HepG2 (cell line): ENCODE results near the gene TMEM260. TPM values are rescaled to one million over a fixed set of nuclear protein-coding genes. Genes with fewer than 3 reads are reported as not detected.

Experiments used
- ATF1 ChIP-seq: IDR thresholded peaks from 2 replicates; pipeline ENCODE4 v1.6.1; 2016; ENCODE audit warnings: mild to moderate bottlenecking, control low read depth
- MIXL1 ChIP-seq: IDR thresholded peaks from 2 replicates; pipeline ENCODE4 v1.6.1; 2016
- MLLT10 ChIP-seq: sonication (generic); formaldehyde crosslinking; IDR thresholded peaks from 2 replicates; pipeline ENCODE4 v1.4.0; 2020; ENCODE audit warnings: missing genetic modification reagents
- NBN ChIP-seq: fragments of 450-650 bp; conservative IDR thresholded peaks from 2 replicates; pipeline ENCODE4 v1.6.1; 2017
- PCBP1 ChIP-seq: fragments of 200-400 bp; formaldehyde crosslinking; IDR thresholded peaks from 2 replicates; pipeline ENCODE4 v1.6.1; 2017; ENCODE audit warnings: mild to moderate bottlenecking, low read depth, low read length, borderline replicate concordance
- PITX1 ChIP-seq: sonication (generic); formaldehyde crosslinking; IDR thresholded peaks from 2 replicates; pipeline ENCODE4 v1.5.1; 2020; ENCODE audit warnings: mild to moderate bottlenecking, missing genetic modification reagents
- POGZ ChIP-seq: sonication (generic); formaldehyde crosslinking; IDR thresholded peaks from 2 replicates; pipeline ENCODE4 v1.4.0; 2020; ENCODE audit warnings: mild to moderate bottlenecking, missing genetic modification reagents
- POLR2AphosphoS5 ChIP-seq: IDR thresholded peaks from 2 replicates; pipeline ENCODE4 v1.6.1; 2012; ENCODE audit warnings: low read depth, low read length
- RELA ChIP-seq: sonication (generic); formaldehyde crosslinking; IDR thresholded peaks from 2 replicates; pipeline ENCODE4 v1.4.0; 2020; ENCODE audit warnings: missing genetic modification reagents
- THYN1 ChIP-seq: sonication (generic); formaldehyde crosslinking; IDR thresholded peaks from 2 replicates; pipeline ENCODE4 v1.8.1; 2023; ENCODE audit warnings: low read depth, mild to moderate bottlenecking, moderate library complexity, missing genetic modification reagents, borderline replicate concordance
- U2AF1 ChIP-seq: fragments of 200-400 bp; formaldehyde crosslinking; optimal IDR thresholded peaks from 2 replicates; pipeline ENCODE3; 2017; ENCODE audit warnings: mild to moderate bottlenecking, low read depth, low read length
- ZNF251 ChIP-seq: sonication (generic); formaldehyde crosslinking; IDR thresholded peaks from 2 replicates; pipeline ENCODE4 v1.9.0; 2021; ENCODE audit warnings: mild to moderate bottlenecking, missing genetic modification reagents
- ZNF468 ChIP-seq: sonication (generic); formaldehyde crosslinking; IDR thresholded peaks from 2 replicates; pipeline ENCODE4 v1.8.0; 2022; ENCODE audit warnings: mild to moderate bottlenecking, moderate library complexity, missing genetic modification reagents
- ZNF619 ChIP-seq: sonication (generic); formaldehyde crosslinking; IDR thresholded peaks from 2 replicates; pipeline ENCODE4 v1.4.0; 2020; ENCODE audit warnings: mild to moderate bottlenecking, missing genetic modification reagents
- ZNF816 ChIP-seq: sonication (generic); formaldehyde crosslinking; IDR thresholded peaks from 2 replicates; pipeline ENCODE4 v1.8.0; 2022; ENCODE audit warnings: missing genetic modification reagents, mild to moderate bottlenecking, borderline replicate concordance
- polyA plus RNA-seq, 8 experiments: library from polyadenylated mRNA; depleted of rRNA in 3 of 8; stranded (reverse) in 7 of 8; unstranded in 1 of 8; fragments of >200 nt; fragmentation: Illumina TruSeq in 4 of 8; extraction: Trizol in 4 of 8; gene quantifications; 2 replicates each; pipeline versions ENCODE4 v1.2.1 to v1.2.3, GENCODE V29; 2011 to 2016; ENCODE audit warnings: low read depth in 4 of 8, missing spikeins in 1 of 8, mixed read lengths in 1 of 8; ENCODE audit not compliant: insufficient read depth in 1 of 8
- total RNA-seq, 5 experiments: library from RNA; depleted of rRNA; stranded (reverse); fragments of >200 nt; fragmentation: Illumina TruSeq; extraction: Trizol; gene quantifications; 2 replicates each; pipeline ENCODE4 v1.2.3, GENCODE V29; 2016; ENCODE audit warnings: low read depth in 1 of 5
- TF ChIP-seq, protein P1 (sequence below): sonication (generic); formaldehyde crosslinking; IDR thresholded peaks from 2 replicates; pipeline ENCODE4 v1.4.0; 2020; ENCODE audit warnings: missing genetic modification reagents, borderline replicate concordance
- TF ChIP-seq, protein P2 (sequence below): sonication (generic); formaldehyde crosslinking; IDR thresholded peaks from 2 replicates; pipeline ENCODE4 v1.5.1; 2020; ENCODE audit warnings: missing genetic modification reagents, mild to moderate bottlenecking, borderline replicate concordance
- TF ChIP-seq, protein P3 (sequence below): IDR thresholded peaks from 2 replicates; pipeline ENCODE4 v1.6.1; 2016; ENCODE audit warnings: low read depth, borderline replicate concordance
- TF ChIP-seq, protein P4 (sequence below): sonication (generic); formaldehyde crosslinking; IDR thresholded peaks from 2 replicates; pipeline ENCODE4 v1.4.0; 2020; ENCODE audit warnings: missing genetic modification reagents, mild to moderate bottlenecking, borderline replicate concordance
- TF ChIP-seq, protein P5 (sequence below): sonication (generic); formaldehyde crosslinking; IDR thresholded peaks from 2 replicates; pipeline ENCODE4 v1.8.1; 2023; ENCODE audit warnings: missing genetic modification reagents, mild to moderate bottlenecking, borderline replicate concordance

The TMEM260 gene
- total and polyA plus RNA-seq, 2 of the 13 experiments (the other 11 are each of a cell fraction or from before 2014, with no cell fraction given) = 7.7 to 9.3 TPM

DNA sequence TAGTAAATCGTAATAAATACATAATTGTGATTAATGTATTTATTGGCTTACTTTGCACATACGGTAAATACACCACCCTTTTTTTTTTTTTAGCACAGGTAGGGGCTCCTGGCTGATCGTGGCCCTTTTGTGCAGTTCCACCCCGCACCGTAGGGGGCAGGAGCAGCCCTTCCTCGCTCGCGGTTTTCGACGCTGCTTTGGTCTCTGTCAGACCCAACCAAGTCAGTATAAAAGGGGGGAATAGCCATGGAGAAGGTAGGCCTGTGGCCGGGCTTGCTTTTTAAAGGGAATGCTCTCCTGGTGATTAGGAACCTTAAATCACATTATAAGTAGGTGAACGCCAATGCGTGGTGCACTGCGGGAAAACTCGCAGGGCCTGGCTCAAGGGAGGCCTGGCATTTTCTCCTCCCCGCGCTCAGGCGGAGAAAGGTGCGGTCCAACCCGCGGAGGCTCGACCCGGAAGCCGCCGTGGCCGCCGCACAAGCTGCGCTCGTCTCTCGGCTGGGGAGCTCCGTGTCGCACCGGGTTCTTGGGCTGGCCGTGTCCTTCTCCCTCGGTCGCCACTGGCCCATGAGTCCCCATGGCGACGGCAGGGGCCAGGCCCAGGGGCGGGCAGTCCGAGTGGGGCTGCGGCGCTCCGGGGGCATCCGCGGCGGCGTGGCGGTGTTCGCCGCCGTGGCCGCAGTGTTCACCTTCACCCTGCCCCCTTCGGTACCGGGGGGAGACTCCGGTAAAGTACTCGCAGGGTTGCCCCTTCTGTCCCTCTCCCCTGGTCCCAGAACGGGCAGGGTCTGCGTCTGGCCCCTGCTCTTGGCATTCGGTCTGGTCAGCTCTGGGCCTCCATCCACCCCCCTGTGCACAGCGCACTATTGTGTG, at the start of gene TMEM260 (continued):
- TF ChIP-seq, protein P1, sequence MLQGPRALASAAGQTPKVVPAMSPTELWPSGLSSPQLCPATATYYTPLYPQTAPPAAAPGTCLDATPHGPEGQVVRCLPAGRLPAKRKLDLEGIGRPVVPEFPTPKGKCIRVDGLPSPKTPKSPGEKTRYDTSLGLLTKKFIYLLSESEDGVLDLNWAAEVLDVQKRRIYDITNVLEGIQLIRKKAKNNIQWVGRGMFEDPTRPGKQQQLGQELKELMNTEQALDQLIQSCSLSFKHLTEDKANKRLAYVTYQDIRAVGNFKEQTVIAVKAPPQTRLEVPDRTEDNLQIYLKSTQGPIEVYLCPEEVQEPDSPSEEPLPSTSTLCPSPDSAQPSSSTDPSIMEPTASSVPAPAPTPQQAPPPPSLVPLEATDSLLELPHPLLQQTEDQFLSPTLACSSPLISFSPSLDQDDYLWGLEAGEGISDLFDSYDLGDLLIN (CRISPR knock-in tag) = no peak
- peak; percentile 48; the same call in 1 of the 2 replicates for TF ChIP-seq ZNF251
- 0 out of 2 replicates have a peak, but pooled peaks have one; percentile 33 for TF ChIP-seq PITX1 (CRISPR knock-in tag)
- no peak for TF ChIP-seq ZNF468 (CRISPR knock-in tag)
- 0 out of 2 replicates have a peak, but pooled peaks have one; percentile 35 for TF ChIP-seq ATF1
- TF ChIP-seq THYN1 (CRISPR knock-in tag) = no peak
- TF ChIP-seq, protein P2, sequence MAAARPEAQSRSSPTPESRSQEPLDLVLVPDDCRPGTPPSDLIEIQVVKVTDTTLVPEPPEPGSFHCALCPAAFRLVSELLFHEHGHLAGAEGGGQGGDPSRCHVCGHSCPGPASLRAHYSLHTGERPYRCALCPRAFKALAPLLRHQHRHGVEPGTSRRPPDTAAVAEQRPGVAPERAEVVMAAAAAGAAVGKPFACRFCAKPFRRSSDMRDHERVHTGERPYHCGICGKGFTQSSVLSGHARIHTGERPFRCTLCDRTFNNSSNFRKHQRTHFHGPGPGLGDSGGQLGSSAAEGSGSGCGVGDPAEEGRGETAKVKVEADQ (CRISPR knock-in tag) = peak; percentile 84; the same call in 1 of the 2 replicates
- TF ChIP-seq POLR2AphosphoS5 = peak; percentile 93
- no peak for TF ChIP-seq NBN
- 0 out of 2 replicates have a peak, but pooled peaks have one; percentile 35 for TF ChIP-seq MIXL1 (CRISPR knock-in tag)
- no peak for TF ChIP-seq RELA (CRISPR knock-in tag)
- TF ChIP-seq, protein P3, sequence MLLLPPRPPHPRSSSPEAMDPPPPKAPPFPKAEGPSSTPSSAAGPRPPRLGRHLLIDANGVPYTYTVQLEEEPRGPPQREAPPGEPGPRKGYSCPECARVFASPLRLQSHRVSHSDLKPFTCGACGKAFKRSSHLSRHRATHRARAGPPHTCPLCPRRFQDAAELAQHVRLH = 0 out of 2 replicates have a peak, but pooled peaks have one; percentile 42
- TF ChIP-seq, protein P4, sequence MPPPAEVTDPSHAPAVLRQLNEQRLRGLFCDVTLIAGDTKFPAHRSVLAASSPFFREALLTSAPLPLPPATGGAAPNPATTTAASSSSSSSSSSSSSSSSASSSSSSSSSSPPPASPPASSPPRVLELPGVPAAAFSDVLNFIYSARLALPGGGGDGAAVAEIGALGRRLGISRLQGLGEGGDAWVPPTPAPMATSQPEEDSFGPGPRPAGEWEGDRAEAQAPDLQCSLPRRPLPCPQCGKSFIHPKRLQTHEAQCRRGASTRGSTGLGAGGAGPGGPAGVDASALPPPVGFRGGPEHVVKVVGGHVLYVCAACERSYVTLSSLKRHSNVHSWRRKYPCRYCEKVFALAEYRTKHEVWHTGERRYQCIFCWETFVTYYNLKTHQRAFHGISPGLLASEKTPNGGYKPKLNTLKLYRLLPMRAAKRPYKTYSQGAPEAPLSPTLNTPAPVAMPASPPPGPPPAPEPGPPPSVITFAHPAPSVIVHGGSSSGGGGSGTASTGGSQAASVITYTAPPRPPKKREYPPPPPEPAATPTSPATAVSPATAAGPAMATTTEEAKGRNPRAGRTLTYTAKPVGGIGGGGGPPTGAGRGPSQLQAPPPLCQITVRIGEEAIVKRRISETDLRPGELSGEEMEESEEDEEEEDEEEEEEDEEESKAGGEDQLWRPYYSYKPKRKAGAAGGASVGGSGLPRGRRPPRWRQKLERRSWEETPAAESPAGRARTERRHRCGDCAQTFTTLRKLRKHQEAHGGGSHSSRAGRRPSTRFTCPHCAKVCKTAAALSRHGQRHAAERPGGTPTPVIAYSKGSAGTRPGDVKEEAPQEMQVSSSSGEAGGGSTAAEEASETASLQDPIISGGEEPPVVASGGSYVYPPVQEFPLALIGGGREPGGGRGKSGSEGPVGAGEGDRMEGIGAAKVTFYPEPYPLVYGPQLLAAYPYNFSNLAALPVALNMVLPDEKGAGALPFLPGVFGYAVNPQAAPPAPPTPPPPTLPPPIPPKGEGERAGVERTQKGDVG (CRISPR knock-in tag) = no peak
- TF ChIP-seq, protein P5, sequence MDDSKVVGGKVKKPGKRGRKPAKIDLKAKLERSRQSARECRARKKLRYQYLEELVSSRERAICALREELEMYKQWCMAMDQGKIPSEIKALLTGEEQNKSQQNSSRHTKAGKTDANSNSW (CRISPR knock-in tag) = no peak
- TF ChIP-seq MLLT10 = no peak
- no peak for TF ChIP-seq ZNF816 (CRISPR knock-in tag)
- peak; percentile 71; the same call in 1 of the 2 replicates for TF ChIP-seq PCBP1
- peak; percentile 90 for TF ChIP-seq POGZ
- TF ChIP-seq U2AF1 = peak; percentile 44
- TF ChIP-seq ZNF619 (CRISPR knock-in tag) = 0 out of 2 replicates have a peak, but pooled peaks have one; percentile 29
